SK-N-SH (cell line): ENCODE data around the gene C22orf42. TPM values are rescaled to one million over a fixed set of nuclear protein-coding genes. Genes with fewer than 3 reads are reported as not detected.
"Not testable (repeated sequence)": the region's sequence is repeated elsewhere in the genome, so short reads cannot be mapped to it uniquely, and the experiment has no call there.

Experiments
- CTCF ChIA-PET: fragments of 300-600, 350-600 bp; formaldehyde crosslinking; extraction: SDS; loops from one replicate; lab custom pipeline; 2021; lab: Yijun Ruan, JAX
- POLR2A ChIA-PET: fragments of 350-600 bp; sonication (Branson Sonifier 250); formaldehyde crosslinking; extraction: SDS; loops from one replicate; lab custom pipeline; 2020; ENCODE audit warnings: antibody characterized with exemption, inconsistent platforms; lab: Yijun Ruan, JAX
- DNase-seq: peaks from one replicate; pipeline ENCODE4 v3.0.0; 2012
- H2AFZ ChIP-seq: fragments of 200-600 bp; sonication (generic); 2 replicates; pipeline ENCODE4 v1.8.1; 2016; ENCODE audit warnings: antibody characterized with exemption, mild to moderate bottlenecking, low read depth
- H3F3A ChIP-seq: fragments of 200-600 bp; sonication (generic); replicated peaks from 2 replicates; pipeline ENCODE3; 2016; ENCODE audit warnings: antibody characterized with exemption, mild to moderate bottlenecking; ENCODE audit not compliant: insufficient read depth
- H3K27ac ChIP-seq, 2 experiments: fragments of 200-500 bp in 1 of 2; fragments of 200-600 bp in 1 of 2; sonication (Bioruptor generic) in 1 of 2; sonication (generic), shearing (Covaris generic) in 1 of 2; 2 replicates each; pipeline versions ENCODE4 v1.5.1 to v1.6.1; 2014 to 2016; ENCODE audit warnings: low read depth in 2 of 2, inconsistent platforms in 1 of 2, low read length in 1 of 2, mild to moderate bottlenecking in 1 of 2, mixed read lengths in 1 of 2
- H3K27me3 ChIP-seq: fragments of 200-600 bp; sonication (generic), shearing (Covaris generic); 2 replicates; pipeline ENCODE4 v1.6.1; 2016; ENCODE audit warnings: mixed run types; ENCODE audit not compliant: insufficient read depth
- H3K36me3 ChIP-seq, 2 experiments: fragments of 200-500 bp in 1 of 2; fragments of 200-600 bp in 1 of 2; sonication (Bioruptor generic) in 1 of 2; sonication (generic) in 1 of 2; replicated peaks in 1 of 2; 2 replicates each; pipeline versions ENCODE3 to v1.5.1; 2014 to 2016; ENCODE audit warnings: low read length in 1 of 2, mild to moderate bottlenecking in 1 of 2; ENCODE audit not compliant: insufficient read depth in 2 of 2, control insufficient read depth in 1 of 2
- H3K4me1 ChIP-seq, 2 experiments: fragments of 200-500 bp in 1 of 2; fragments of 200-600 bp in 1 of 2; sonication (Bioruptor generic) in 1 of 2; sonication (generic), shearing (Covaris generic) in 1 of 2; 2 replicates each; pipeline versions ENCODE4 v1.5.1 to v1.6.1; 2014 to 2016; ENCODE audit warnings: low read depth in 1 of 2, low read length in 1 of 2, mixed run types in 1 of 2; ENCODE audit not compliant: insufficient read depth in 2 of 2, control insufficient read depth in 1 of 2
- H3K4me2 ChIP-seq: fragments of 200-600 bp; sonication (generic), shearing (Covaris generic); 2 replicates; pipeline ENCODE4 v1.6.1; 2017; ENCODE audit warnings: mixed run types
- H3K4me3 ChIP-seq, 2 experiments: fragments of 200-500 bp in 1 of 2; fragments of 200-600 bp in 1 of 2; sonication (Bioruptor generic) in 1 of 2; sonication (generic), shearing (Covaris generic) in 1 of 2; 2 replicates each; pipeline versions ENCODE4 v1.5.1 to v1.8.1; 2014 to 2016; ENCODE audit warnings: low read depth in 2 of 2, inconsistent platforms in 1 of 2, low read length in 1 of 2, mild to moderate bottlenecking in 1 of 2, mixed read lengths in 1 of 2, moderate library complexity in 1 of 2
- H3K79me2 ChIP-seq: fragments of 200-600 bp; sonication (generic); 2 replicates; pipeline ENCODE4 v1.8.1; 2017; ENCODE audit warnings: mild to moderate bottlenecking; ENCODE audit not compliant: insufficient read depth
- H3K9ac ChIP-seq: fragments of 200-600 bp; sonication (generic); 2 replicates; pipeline ENCODE4 v1.6.1; 2017; ENCODE audit warnings: mixed run types
- H3K9me2 ChIP-seq: fragments of 200-600 bp; sonication (generic); 2 replicates; pipeline ENCODE4 v1.6.1; 2017; ENCODE audit warnings: mixed run types
- H3K9me3 ChIP-seq: fragments of 200-600 bp; sonication (generic); 2 replicates; pipeline ENCODE4 v1.6.1; 2017; ENCODE audit warnings: mixed run types, mild to moderate bottlenecking, moderate library complexity
- H4K20me1 ChIP-seq: fragments of 200-600 bp; sonication (generic); 2 replicates; pipeline ENCODE4 v1.6.1; 2017; ENCODE audit warnings: mild to moderate bottlenecking, mixed run types; ENCODE audit not compliant: insufficient read depth
- WGBS: methylation state at CpG from one replicate; pipeline ENCODE4 v1.1.6; 2017; ENCODE audit warnings: low lambda C conversion rate; 5-methylcytosine and 5-hydroxymethylcytosine counted together
- polyA plus RNA-seq, 3 experiments: library from polyadenylated mRNA; depleted of rRNA; stranded (reverse); fragments of >200 nt; gene quantifications; 2 replicates each; pipeline ENCODE4 v1.2.3, GENCODE V29; 2012

Gene C22orf42
- polyA plus RNA-seq, 1 of the 3 experiments (the other 2 are of a cell fraction) = not detected

DNA sequence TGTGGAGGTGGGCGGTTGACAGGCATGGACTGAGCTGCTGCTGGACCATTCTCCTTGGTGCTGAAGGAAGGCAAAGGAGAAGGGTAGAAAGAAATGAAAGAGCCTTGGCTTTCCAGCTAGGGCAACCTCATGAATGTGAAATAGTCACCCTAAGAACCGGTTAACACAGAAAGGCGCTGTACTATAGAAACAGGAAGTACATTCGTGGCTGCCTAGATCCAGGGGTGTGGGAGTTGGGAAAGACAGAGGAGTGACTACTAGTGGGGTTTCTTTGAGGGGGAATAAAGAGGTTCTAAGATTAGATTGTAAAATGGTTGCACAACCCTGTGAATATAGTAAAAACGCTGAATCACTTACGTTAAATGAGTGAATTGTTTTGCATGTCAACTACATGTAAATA, 7.5 kb downstream of the C22orf42 start:
- POLR2A ChIA-PET = not testable (repeated sequence)

DNA sequence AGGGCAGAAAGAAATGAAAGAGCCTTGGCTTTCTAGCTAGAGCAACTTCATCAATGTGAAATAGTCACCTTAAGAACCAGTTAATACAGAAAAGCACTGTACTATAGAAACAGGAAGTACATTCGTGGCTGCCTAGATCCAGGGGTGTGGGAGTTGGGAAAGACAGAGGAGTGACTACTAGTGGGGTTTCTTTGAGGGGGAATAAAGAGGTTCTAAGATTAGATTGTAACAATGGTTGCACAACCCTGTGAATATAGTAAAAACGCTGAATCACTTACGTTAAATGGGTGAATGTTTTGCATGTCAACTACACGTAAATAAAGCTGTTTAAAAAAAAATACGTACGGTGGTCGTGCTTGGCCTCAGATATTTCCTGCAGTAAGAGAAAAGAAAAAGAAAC, 8.5 kb downstream of the C22orf42 start:
- H3K4me3 ChIP-seq, H3K9me2 ChIP-seq, DNase-seq, H3K9ac ChIP-seq, H3K9me3 ChIP-seq, POLR2A ChIA-PET, H2AFZ ChIP-seq, H3K4me2 ChIP-seq, H4K20me1 ChIP-seq, H3F3A ChIP-seq, H3K27ac ChIP-seq, H3K4me1 ChIP-seq, H3K79me2 ChIP-seq, H3K36me3 ChIP-seq, H3K27me3 ChIP-seq: not testable (repeated sequence)
- 55% methylated on average over 7 of the region's 7 CpGs for WGBS
- CTCF ChIA-PET = interaction anchor here (0.6 kb wide), 1 partner anchor 55 kb away, joined by 4 read pairs; no protein-coding TSS in a partner anchor

More for the DNA sequence above, 7.5 kb downstream of the C22orf42 start:
- H3K36me3 ChIP-seq, H3K9me2 ChIP-seq, H3F3A ChIP-seq, H3K4me1 ChIP-seq, H3K9me3 ChIP-seq, CTCF ChIA-PET, H3K27me3 ChIP-seq, H3K4me2 ChIP-seq, H3K27ac ChIP-seq, DNase-seq, H3K9ac ChIP-seq, H3K4me3 ChIP-seq, H2AFZ ChIP-seq, H3K79me2 ChIP-seq, H4K20me1 ChIP-seq: not testable (repeated sequence)
- 56% methylated on average over 6 of the region's 6 CpGs for WGBS

DNA sequence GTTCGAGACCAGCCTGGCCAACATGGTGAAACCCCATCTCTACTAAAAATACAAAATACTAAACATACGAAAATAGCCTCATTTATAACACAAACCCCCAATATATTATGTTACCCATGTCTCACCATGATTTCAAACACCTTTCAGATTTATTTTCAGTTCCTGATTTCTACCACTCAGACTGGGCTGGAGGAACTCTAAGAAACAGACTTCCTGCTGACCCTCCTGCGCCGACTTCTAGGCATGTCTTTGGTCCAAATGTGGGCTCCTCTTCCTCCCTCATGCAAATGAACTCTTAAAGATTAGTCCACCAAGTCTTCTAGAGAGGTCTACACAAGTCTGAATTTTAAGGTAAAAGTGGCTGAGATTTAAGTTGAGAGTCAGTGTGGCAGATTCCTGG, 10.7 kb downstream of the C22orf42 start:
- H4K20me1 ChIP-seq, H3F3A ChIP-seq, H3K4me3 ChIP-seq, H3K27me3 ChIP-seq, H3K9me2 ChIP-seq, DNase-seq, H3K4me2 ChIP-seq, H3K9me3 ChIP-seq, H3K9ac ChIP-seq, H2AFZ ChIP-seq, H3K4me1 ChIP-seq, H3K27ac ChIP-seq, H3K36me3 ChIP-seq, H3K79me2 ChIP-seq, POLR2A ChIA-PET, CTCF ChIA-PET: not testable (repeated sequence)
- 72% methylated on average over 4 of the region's 4 CpGs for WGBS

DNA sequence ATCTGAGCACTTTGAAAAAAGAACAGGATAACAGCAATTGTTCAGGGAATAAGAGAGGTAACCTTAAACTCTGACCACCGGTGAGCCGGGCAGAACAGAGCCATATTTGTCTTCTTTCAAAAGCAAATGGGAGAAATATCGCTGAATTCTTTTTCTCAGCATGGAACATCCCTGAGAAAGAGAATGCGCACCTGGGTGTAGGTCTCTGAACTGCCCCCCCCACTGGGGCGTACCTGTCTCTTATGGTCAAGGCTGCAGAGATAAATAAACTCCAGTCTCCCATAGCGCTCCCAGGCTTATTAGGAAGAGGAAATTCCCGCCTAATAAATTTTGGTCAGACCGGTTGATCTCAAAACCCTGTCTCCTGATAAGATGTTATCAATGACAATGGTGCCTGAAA, 12.0 kb downstream of the C22orf42 start:
- 21% methylated on average over 7 of the region's 8 CpGs for WGBS
- not testable (repeated sequence) for H3K9me3 ChIP-seq, H3K27me3 ChIP-seq

More for the DNA sequence above, 12.0 kb downstream of the C22orf42 start:
- H3K4me3 ChIP-seq, H3K79me2 ChIP-seq, H3K4me1 ChIP-seq, H2AFZ ChIP-seq, H3K27ac ChIP-seq, H4K20me1 ChIP-seq, H3K36me3 ChIP-seq, H3K9me2 ChIP-seq, H3K4me2 ChIP-seq, DNase-seq, POLR2A ChIA-PET, H3K9ac ChIP-seq, H3F3A ChIP-seq, CTCF ChIA-PET: not testable (repeated sequence)
